Inflammatory macrophage treated with lipopolysaccharide for 4 hours (primary cell): Measurements from ENCODE around the gene RAP2B.
"Not testable (repeated sequence)": the region's sequence is repeated elsewhere in the genome, so short reads cannot be mapped to it uniquely, and the experiment has no call there.

Experiments used
- DNase-seq: peaks from one replicate; pipeline ENCODE4 v3.0.0-alpha.2; 2020

Gene RAP2B

DNA sequence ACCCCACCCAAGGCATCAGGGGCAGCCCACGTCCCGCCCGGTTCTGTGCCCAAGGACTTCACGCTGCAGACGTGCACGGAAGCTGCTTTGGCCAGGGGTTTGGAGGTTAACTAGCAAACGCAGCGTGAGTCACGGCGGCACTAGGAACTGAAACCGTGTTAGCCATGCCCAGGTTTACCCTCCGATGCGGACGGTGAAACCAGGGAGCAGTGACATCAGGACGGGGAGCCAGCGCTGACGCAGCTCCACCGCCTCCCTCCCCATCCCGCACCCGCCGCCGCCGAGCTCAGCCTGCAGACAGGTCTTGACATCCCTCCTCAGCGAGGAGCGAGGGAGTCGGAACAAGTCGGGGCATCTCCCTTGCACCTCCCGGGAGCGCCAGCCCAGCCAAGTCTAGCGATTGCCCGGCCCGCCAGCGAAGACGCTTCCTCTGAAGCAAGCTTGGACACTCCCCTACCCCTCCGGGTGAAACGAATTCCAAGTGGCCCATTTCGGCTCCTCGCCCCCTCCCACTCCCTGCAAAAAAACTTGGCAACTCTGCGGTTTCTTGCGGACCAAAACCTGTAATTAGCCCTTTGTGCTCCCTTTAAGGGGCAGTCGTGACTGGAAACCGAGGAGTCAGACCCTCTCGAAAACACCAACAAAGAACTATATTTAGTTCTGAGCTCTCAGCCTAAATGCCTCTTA is 1.4 kb upstream of the RAP2B start:
- peak; percentile 94 for DNase-seq

- DNase-seq: peak; percentile 99
These were observed 800 bp upstream of the RAP2B start for GRCh38 chr3:153161138-153161713.

DNA sequence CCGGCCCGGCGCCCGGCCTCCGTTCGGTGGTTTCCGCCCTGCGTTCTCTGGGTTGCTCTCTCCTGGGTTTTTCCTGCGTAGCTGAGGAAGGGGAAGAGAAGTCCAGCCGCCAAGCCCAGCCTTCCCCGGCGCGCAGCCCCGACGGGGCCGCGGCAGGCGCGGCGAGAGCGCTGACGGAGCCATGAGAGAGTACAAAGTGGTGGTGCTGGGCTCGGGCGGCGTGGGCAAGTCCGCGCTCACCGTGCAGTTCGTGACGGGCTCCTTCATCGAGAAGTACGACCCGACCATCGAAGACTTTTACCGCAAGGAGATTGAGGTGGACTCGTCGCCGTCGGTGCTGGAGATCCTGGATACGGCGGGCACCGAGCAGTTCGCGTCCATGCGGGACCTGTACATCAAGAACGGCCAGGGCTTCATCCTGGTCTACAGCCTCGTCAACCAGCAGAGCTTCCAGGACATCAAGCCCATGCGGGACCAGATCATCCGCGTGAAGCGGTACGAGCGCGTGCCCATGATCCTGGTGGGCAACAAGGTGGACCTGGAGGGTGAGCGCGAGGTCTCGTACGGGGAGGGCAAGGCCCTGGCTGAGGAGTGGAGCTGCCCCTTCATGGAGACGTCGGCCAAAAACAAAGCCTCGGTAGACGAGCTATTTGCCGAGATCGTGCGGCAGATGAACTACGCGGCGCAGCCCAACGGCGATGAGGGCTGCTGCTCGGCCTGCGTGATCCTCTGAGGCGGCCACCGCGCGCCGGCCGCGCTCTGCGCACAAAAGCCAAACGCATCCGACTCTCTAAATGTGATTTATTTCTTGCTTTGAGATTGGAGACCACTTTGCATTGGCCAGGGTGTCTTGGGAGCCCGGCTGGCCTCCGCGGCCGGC is 727 bp downstream of the RAP2B start:
- DNase-seq: peak; percentile 55

DNA sequence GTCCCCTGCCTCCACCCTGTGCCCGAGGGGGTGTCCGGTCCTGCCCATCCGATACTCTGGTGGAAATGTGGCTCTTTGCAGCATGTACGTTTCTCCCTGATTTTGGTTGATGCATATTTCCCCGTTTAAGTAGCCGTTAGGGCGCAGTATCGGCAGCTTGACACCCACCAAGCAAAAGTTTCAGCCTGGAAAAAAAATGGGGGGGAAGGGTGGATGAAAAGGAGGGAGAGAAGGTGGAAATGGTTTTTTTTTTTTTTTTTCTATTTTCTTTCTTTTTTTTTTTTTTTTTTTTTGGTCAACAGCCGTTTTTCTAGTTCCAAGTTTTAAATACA is 1.3 kb downstream of the RAP2B start:
- peak; percentile 37 for DNase-seq

GRCh38 chr3:153163756-153164550 is 1.9 kb downstream of the RAP2B start:
- DNase-seq: peak; percentile 20

DNA sequence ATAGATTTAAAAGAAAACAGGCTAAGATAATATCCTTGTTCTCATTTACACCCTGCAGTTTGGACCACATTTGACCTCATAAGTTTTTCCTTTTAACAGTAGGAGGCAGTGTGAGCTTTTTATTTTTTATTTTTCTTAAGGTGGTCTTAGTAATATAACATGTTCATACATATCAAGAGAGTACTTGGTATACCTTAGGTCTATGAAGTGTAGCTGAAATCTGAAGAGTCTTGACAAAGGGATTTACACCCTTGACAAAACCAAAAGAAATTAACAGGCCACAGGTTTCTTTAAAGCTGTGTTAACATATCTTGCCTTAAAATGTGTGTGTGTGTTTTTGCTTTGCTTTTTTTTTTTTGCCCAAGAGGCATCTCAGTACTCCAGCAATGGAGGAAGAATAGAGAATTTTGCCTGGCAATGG is 3.2 kb downstream of the RAP2B start:
- peak; percentile 53 for DNase-seq

DNA sequence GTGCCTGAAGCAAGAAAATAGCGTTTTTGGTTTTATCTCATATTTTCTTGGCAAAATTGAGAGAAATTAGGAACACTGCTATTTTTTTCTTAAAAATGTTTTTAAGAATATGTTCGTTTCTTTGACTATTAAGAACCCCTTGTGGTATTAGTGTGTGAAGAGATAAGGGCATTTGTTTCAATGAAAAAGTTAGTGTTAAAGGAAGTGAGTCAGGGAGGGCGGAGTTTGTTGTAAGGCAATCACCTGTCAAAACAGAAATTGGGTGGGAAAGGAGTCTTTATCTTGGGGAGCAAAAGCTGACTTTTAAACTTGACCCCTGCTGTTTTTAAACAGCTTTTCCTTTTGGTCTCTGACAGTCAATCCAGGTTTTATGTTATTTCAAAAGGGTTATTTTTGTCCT is 4.2 kb downstream of the RAP2B start:
- DNase-seq: peak; percentile 17

DNA sequence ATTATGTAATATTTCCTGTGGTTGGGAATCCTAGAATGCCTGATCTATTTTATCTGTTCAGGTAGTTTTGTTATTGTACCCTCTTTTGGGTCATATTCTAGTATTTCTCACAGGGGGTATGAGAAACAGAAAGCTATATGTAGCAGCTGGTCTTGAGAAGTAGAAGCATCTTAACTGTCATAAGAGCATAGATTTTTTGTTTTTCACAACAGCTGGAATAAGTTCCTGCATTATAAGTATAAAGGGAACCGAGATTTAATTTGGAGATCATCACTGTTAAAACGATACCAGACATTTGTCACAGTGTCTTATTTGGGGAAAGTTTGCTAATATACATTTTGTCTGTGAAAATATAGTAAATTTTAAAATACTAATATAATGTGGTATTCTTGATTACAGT is 4.8 kb downstream of the RAP2B start:
- DNase-seq: peak; percentile 58

GRCh38 chr3:153169793-153170383 is 7.9 kb downstream of the RAP2B start:
- DNase-seq: no peak

DNA sequence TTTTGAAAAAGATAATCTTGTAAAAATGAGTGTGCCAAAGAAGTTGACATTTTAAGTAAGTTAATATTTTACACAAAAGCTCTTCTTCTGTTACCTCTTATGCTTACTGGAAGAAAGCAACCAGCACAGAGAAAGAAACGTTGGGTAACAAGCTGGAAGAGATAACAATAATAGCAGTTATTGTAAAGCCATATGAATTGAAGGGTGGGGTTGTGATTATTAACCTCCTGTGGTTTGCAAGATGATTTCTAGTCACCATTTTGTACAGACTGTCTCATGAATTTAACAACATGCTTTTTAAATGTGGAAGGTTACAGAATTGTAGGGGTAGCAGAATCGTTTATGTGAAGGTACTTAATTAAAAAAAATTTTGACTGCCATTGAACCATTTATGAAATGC is 9.2 kb downstream of the RAP2B start:
- DNase-seq: no peak

- DNase-seq: no peak
These were observed 9.9 kb downstream of the RAP2B start for GRCh38 chr3:153171918-153172317.

DNA sequence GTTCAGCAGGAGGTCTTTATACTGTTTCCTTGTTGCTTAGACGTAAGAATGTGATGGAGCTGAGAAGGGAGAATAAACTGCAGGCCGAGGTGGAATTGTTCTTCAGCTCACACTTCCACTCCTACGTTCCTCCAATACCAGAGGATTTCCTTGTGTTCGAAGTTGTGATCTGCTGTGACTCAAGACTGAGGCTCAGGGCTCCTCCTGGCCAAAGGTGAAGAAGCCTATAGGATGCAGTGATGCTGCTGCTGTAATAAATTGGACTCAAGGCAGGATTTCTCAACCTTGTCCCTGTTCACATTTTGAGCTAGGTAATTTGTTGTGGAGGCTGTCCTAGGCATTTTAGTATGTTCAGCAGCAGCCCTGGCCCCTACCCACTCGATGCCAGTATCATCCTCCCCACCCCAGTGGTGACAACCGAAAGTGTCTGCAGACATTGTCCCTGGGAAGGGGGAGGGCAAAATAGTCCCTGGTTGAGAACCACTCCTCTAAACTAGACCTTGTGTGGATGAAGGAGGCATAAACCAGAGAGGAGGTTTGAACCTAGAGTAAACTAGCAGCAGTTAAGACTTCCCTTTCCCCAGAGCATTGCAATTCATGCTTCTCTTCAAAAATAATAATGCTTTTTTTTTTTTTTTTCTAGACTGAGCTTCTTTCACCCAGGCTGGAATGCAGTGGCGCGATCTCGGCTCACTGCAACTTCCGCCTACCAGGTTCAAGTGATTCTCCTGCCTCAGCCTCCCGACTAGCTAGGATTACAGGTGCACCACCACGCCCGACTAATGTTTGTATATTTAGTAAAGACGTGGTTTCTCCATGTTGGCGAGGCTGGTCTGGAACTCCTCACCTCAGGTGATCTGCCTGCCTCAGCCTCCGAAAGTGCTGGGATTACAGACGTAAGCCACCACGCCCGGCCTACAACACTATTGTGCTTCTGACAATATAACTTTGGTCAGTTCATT is 11.1 kb downstream of the RAP2B start:
- DNase-seq: no peak

DNA sequence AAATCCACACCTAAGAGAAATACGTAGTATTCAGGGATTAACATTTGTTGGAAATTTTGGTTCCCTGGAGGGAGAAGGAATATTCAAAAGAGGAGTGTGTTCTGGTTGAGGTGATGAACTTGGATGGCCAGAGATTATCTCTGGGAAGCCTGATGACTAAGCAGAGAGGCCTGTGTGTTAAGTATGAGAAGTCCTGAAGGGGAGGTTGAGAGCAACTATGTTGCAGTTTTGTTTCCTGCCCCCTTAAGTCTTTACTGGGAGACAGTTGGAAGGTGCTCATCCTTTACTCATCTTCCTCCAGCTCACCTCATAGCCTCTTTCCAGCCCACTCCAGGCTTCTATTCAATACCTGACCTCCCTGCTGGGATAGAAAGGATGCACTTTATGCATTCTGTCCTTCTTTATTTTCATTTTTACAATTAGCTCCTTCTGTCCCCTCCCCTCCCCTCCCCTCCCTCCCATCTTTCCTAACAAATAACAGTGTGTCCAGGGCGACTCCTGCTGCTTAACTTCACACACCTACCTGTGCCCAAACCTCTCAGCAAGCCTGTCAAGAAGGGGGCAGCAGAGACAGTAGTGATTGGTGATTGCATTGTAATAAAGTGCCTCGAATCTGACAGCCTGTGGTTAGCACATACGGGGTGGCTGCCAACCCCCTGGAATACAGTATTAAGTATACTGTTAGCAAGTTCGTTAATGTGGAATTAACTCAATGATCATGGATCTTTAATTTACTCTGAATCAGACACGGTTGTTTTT is 11.9 kb downstream of the RAP2B start:
- no peak for DNase-seq

DNA sequence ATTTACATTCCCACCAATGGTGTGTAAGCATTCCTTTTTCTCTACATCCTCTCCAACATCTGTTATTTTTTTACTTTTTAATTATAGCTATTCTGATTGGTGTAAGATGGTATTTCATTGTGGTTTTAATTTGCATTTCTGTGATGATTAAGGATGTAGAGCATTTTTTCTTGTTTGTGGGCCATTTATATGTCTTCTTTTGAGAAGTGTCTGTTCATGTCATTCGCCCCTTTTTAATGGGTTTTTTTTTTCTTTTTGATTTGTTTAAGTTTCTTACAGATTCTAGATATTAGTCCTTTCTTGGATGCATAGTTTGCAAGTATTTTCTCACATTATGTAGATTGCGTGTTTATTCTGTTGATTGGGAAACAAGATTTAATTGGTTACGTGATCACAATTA is 14.2 kb downstream of the RAP2B start:
- no peak for DNase-seq

- peak; percentile 74 for DNase-seq
These were observed 18.9 kb downstream of the RAP2B start for GRCh38 chr3:153180860-153181372.

- DNase-seq: no peak
These were observed 20.7 kb downstream of the RAP2B start for GRCh38 chr3:153182501-153183293.

- no peak for DNase-seq
These were observed 28.9 kb downstream of the RAP2B start for GRCh38 chr3:153190923-153191322.

- DNase-seq: no peak
These were observed 30.3 kb downstream of the RAP2B start for GRCh38 chr3:153192327-153192726.

- not testable (repeated sequence) for DNase-seq
These were observed 31.9 kb downstream of the RAP2B start for GRCh38 chr3:153193786-153194476.
